ES-I3 (cell line): ENCODE measurements around the gene MED26.

Experiments used
- H3K36me3 ChIP-seq: 2 replicates; pipeline ENCODE4 v1.6.1; 2013; ENCODE audit warnings: mild to moderate bottlenecking, low read length, control low read depth, moderate library complexity; ENCODE audit not compliant: insufficient read depth
- H3K4me1 ChIP-seq: 2 replicates; pipeline ENCODE4 v1.6.1; 2013; ENCODE audit warnings: mild to moderate bottlenecking, control low read depth, low read length; ENCODE audit not compliant: insufficient read depth
- H3K9ac ChIP-seq: 2 replicates; pipeline ENCODE4 v1.6.1; 2013; ENCODE audit warnings: low read depth, mild to moderate bottlenecking, low read length, moderate library complexity
- H3K9me3 ChIP-seq: 2 replicates; pipeline ENCODE4 v1.6.1; 2013; ENCODE audit warnings: mild to moderate bottlenecking, low read length, moderate library complexity; ENCODE audit not compliant: control insufficient read depth, insufficient read depth

MED26 gene

GRCh38 chr19:16598848-16599247 lies 29.2 kb downstream of the MED26 start:
- H3K9me3 ChIP-seq, result no peaks in the 10 kb centered on the region
- 0 out of 2 replicates have a peak, but pooled peaks cover 2% of the 10 kb centered on the region for H3K36me3 ChIP-seq
- H3K9ac ChIP-seq, result no peak overlapping the region
- no peaks in the 10 kb centered on the region for H3K4me1 ChIP-seq

- no peak overlapping the region for H3K9ac ChIP-seq
- H3K4me1 ChIP-seq, result no peaks in the 10 kb centered on the region; the same call in 1 of the 2 replicates
- H3K36me3 ChIP-seq, result 0 out of 2 replicates have a peak, but pooled peaks cover 2% of the 10 kb centered on the region
- no peaks in the 10 kb centered on the region for H3K9me3 ChIP-seq
These were observed 31.6 kb downstream of the MED26 start for GRCh38 chr19:16596399-16596798.

GRCh38 chr19:16595097-16595496 lies 32.9 kb downstream of the MED26 start:
- H3K4me1 ChIP-seq, result no peaks in the 10 kb centered on the region; the same call in 1 of the 2 replicates
- H3K36me3 ChIP-seq, result 0 out of 2 replicates have a peak, but pooled peaks cover 2% of the 10 kb centered on the region
- H3K9ac ChIP-seq, result no peak overlapping the region
- H3K9me3 ChIP-seq, result no peaks in the 10 kb centered on the region

GRCh38 chr19:16594681-16595091 lies 33.3 kb downstream of the MED26 start:
- Histone ChIP-seq H3K4me1 (no peaks in the 10 kb centered on the region; the same call in 1 of the 2 replicates), H3K9me3 (no peaks in the 10 kb centered on the region), H3K36me3 (0 out of 2 replicates have a peak, but pooled peaks cover 2% of the 10 kb centered on the region), H3K9ac (no peak overlapping the region)

GRCh38 chr19:16594131-16594586 lies 33.8 kb downstream of the MED26 start:
- Histone ChIP-seq H3K4me1 (peaks cover 3% of the 10 kb centered on the region; the same call in 1 of the 2 replicates), H3K9me3 (no peaks in the 10 kb centered on the region), H3K36me3 (0 out of 2 replicates have a peak, but pooled peaks cover 2% of the 10 kb centered on the region), H3K9ac (no peak overlapping the region)

- Histone ChIP-seq H3K4me1 (peaks cover 11% of the 10 kb centered on the region), H3K36me3 (0 out of 2 replicates have a peak, but pooled peaks cover 2% of the 10 kb centered on the region), H3K9me3 (no peaks in the 10 kb centered on the region), H3K9ac (no peak overlapping the region)
These were observed 34.8 kb downstream of the MED26 start for GRCh38 chr19:16593181-16593580.

GRCh38 chr19:16591803-16592556 lies 36.0 kb downstream of the MED26 start:
- Histone ChIP-seq H3K9ac (no peak overlapping the region), H3K9me3 (no peaks in the 10 kb centered on the region), H3K4me1 (peaks cover 23% of the 10 kb centered on the region), H3K36me3 (0 out of 2 replicates have a peak, but pooled peaks cover 2% of the 10 kb centered on the region)

GRCh38 chr19:16590876-16591802 lies 36.9 kb downstream of the MED26 start:
- Histone ChIP-seq H3K9me3 (no peaks in the 10 kb centered on the region), H3K36me3 (0 out of 2 replicates have a peak, but pooled peaks cover 2% of the 10 kb centered on the region), H3K9ac (no peak overlapping the region), H3K4me1 (peaks cover 31% of the 10 kb centered on the region)

- H3K9me3 ChIP-seq, result no peaks in the 10 kb centered on the region
- no peak overlapping the region for H3K9ac ChIP-seq
- peaks cover 42% of the 10 kb centered on the region for H3K4me1 ChIP-seq
- H3K36me3 ChIP-seq, result no peaks in the 10 kb centered on the region
These were observed 38.1 kb downstream of the MED26 start for GRCh38 chr19:16589917-16590316.

GRCh38 chr19:16588824-16589577 lies 39.0 kb downstream of the MED26 start:
- Histone ChIP-seq H3K36me3 (no peaks in the 10 kb centered on the region), H3K9ac (no peak overlapping the region), H3K4me1 (peaks cover 50% of the 10 kb centered on the region), H3K9me3 (no peaks in the 10 kb centered on the region)

GRCh38 chr19:16587833-16588823 lies 39.9 kb downstream of the MED26 start:
- Histone ChIP-seq H3K9me3 (no peaks in the 10 kb centered on the region), H3K9ac (no peak overlapping the region), H3K4me1 (peaks cover 55% of the 10 kb centered on the region), H3K36me3 (no peaks in the 10 kb centered on the region)

- Histone ChIP-seq H3K9me3 (no peaks in the 10 kb centered on the region), H3K36me3 (no peaks in the 10 kb centered on the region), H3K9ac (no peak overlapping the region), H3K4me1 (peaks cover 55% of the 10 kb centered on the region)
These were observed 40.8 kb downstream of the MED26 start for GRCh38 chr19:16586991-16587832.
